Fibroblast of lung (primary cell): ENCODE measurements around the gene CCDC3. TPM values are rescaled to one million over a fixed set of nuclear protein-coding genes. Genes with fewer than 3 reads are reported as not detected.
A peak's percentile ranks its signal among the peaks of the same experiment; 100 is the strongest.
"Not testable (repeated sequence)": the region's sequence is repeated elsewhere in the genome, so short reads cannot be mapped to it uniquely, and the experiment has no call there.

ENCODE experiments used
- DNase-seq, 2 donors: peaks; one replicate each; pipeline versions ENCODE4 v3.0.0 to v3.0.0-alpha.2; 2010; ENCODE audit warnings: low read depth in 2 of 2
- H2AFZ ChIP-seq: 2 replicates; pipeline ENCODE4 v1.5.1; 2012; ENCODE audit warnings: low read length, control low read depth, inconsistent platforms
- H3K27ac ChIP-seq: 2 replicates; pipeline ENCODE4 v1.5.1; 2011; ENCODE audit warnings: low read length, control low read depth; ENCODE audit not compliant: insufficient read depth
- H3K27me3 ChIP-seq: 2 replicates; pipeline ENCODE4 v1.5.1; 2011; ENCODE audit warnings: mild to moderate bottlenecking, low read length; ENCODE audit not compliant: control insufficient read depth, insufficient read depth
- H3K36me3 ChIP-seq: 2 replicates; pipeline ENCODE4 v1.5.1; 2011; ENCODE audit warnings: low read length; ENCODE audit not compliant: control insufficient read depth, insufficient read depth
- H3K4me1 ChIP-seq: 2 replicates; pipeline ENCODE4 v1.5.1; 2011; ENCODE audit warnings: low read length; ENCODE audit not compliant: control insufficient read depth, insufficient read depth; ENCODE audit errors: extremely low read depth
- H3K4me2 ChIP-seq: 2 replicates; pipeline ENCODE4 v1.5.1; 2011; ENCODE audit warnings: low read length, control low read depth; ENCODE audit not compliant: insufficient read depth; ENCODE audit errors: extremely low read depth
- H3K4me3 ChIP-seq, 4 experiments: fragments of 200-600 bp in 1 of 4; sonication (generic) in 1 of 4; replicated peaks in 1 of 4; 2 replicates each; pipeline ENCODE4 v1.5.1; 2011 to 2016; ENCODE audit warnings: low read length in 4 of 4, low read depth in 3 of 4, mild to moderate bottlenecking in 3 of 4, control low read depth in 2 of 4, inconsistent platforms in 1 of 4, mixed read lengths in 1 of 4; ENCODE audit not compliant: insufficient read depth in 1 of 4; ENCODE audit errors: control extremely low read depth in 1 of 4
- H3K79me2 ChIP-seq: 2 replicates; pipeline ENCODE4 v1.5.1; 2012; ENCODE audit warnings: mild to moderate bottlenecking, low read length, inconsistent platforms; ENCODE audit not compliant: control insufficient read depth, insufficient read depth
- H3K9ac ChIP-seq: 2 replicates; pipeline ENCODE4 v1.5.1; 2011; ENCODE audit warnings: mild to moderate bottlenecking, low read length, control low read depth; ENCODE audit not compliant: insufficient read depth
- H3K9me3 ChIP-seq: 2 replicates; pipeline ENCODE4 v1.5.1; 2012; ENCODE audit warnings: low read depth, low read length; ENCODE audit not compliant: control insufficient read depth, insufficient read depth
- H4K20me1 ChIP-seq: 2 replicates; pipeline ENCODE4 v1.5.1; 2011; ENCODE audit warnings: low read length; ENCODE audit not compliant: control insufficient read depth, insufficient read depth; ENCODE audit errors: extremely low read depth
- CTCF ChIP-seq, 2 donors: IDR thresholded peaks in 1 of 2; conservative IDR thresholded peaks in 1 of 2; 1 replicate in 1 of 2; 2 replicates in 1 of 2; pipeline ENCODE4 v1.5.1; 2011 to 2012; ENCODE audit warnings: low read length in 2 of 2, control low read depth in 1 of 2, inconsistent platforms in 1 of 2, low read depth in 1 of 2, mild to moderate bottlenecking in 1 of 2
- EZH2 ChIP-seq: IDR thresholded peaks from 2 replicates; pipeline ENCODE4 v1.5.1; 2012; ENCODE audit warnings: low read length, control low read depth, mild to moderate bottlenecking; ENCODE audit errors: missing control alignments
- polyA plus RNA-seq, 2 donors: library from polyadenylated mRNA; depleted of rRNA in 1 of 2; stranded (reverse) in 1 of 2; unstranded in 1 of 2; fragments of >200 nt; gene quantifications; 2 replicates each; pipeline ENCODE4 v1.2.1, GENCODE V29; 2011 to 2012; ENCODE audit warnings: missing spikeins in 1 of 2
- total RNA-seq: library from RNA; depleted of rRNA; stranded (reverse); fragments of >200 nt; gene quantifications from 2 replicates; pipeline ENCODE4 v1.2.1, GENCODE V29; 2014

The CCDC3 gene
- total and polyA plus RNA-seq, 2 donors (not counting 1 experiment from before 2014, with no cell fraction given) = 0.33 to 0.65 TPM

- no peaks in the 10 kb centered on the region for H3K27me3 ChIP-seq
- no peaks in the 10 kb centered on the region for H3K79me2 ChIP-seq
- H3K4me2 ChIP-seq = no peak overlapping the region
- no peak overlapping the region for H3K4me3 ChIP-seq
- H3K36me3 ChIP-seq = no peaks in the 10 kb centered on the region
- DNase-seq = peak in 1 of 2 donors; percentile 43
- H3K9ac ChIP-seq = no peak overlapping the region
- H4K20me1 ChIP-seq = no peaks in the 10 kb centered on the region
- no peak overlapping the region for H3K27ac ChIP-seq
- H3K9me3 ChIP-seq = no peaks in the 10 kb centered on the region
- TF ChIP-seq EZH2 (no peak), CTCF (conservative IDR thresholded peaks at IDR 0.05 in 1 of 2, IDR thresholded peaks at IDR 0.05 in 1 of 2; ENCODE audit: low read depth in 1 of 2, low read length in 2 of 2) (no peak)
- no peaks in the 10 kb centered on the region for H3K4me1 ChIP-seq
- no peak overlapping the region for H2AFZ ChIP-seq
Observed at GRCh38 chr10:12869427-12869826, 132.1 kb downstream of the CCDC3 start.

DNA sequence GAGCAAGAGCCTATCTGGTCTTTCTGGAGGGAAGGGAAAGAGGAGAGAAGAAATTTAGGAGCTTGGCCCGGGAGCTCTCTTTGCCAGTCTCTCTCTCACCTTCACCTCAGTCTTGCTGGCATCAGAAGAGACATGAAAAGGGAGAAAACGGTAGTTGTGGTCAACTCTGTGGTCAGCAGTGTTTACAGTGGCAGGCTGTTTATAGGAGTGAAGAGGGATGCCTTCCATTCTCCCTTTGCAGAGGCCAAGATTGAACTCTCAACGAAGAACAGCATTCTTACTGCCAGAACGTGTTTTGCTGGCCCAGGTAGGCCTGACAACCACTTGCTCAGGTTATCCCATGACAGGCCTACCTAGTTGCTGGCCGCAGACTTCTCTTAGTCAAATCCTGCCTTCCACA lies 133.3 kb downstream of the CCDC3 start:
- Histone ChIP-seq H4K20me1 (no peaks in the 10 kb centered on the region), H3K9ac (no peak overlapping the region), H3K4me2 (no peak overlapping the region), H3K36me3 (no peaks in the 10 kb centered on the region), H3K4me3 (no peak overlapping the region), H3K27ac (no peak overlapping the region), H3K9me3 (no peaks in the 10 kb centered on the region), H3K4me1 (no peaks in the 10 kb centered on the region), H2AFZ (no peak overlapping the region), H3K27me3 (no peaks in the 10 kb centered on the region), H3K79me2 (no peaks in the 10 kb centered on the region)
- TF ChIP-seq CTCF (conservative IDR thresholded peaks at IDR 0.05 in 1 of 2, IDR thresholded peaks at IDR 0.05 in 1 of 2; ENCODE audit: low read depth in 1 of 2, low read length in 2 of 2) (no peak), EZH2 (no peak)
- peak in 1 of 2 donors; percentile 11 for DNase-seq

GRCh38 chr10:12865515-12865914 lies 136.0 kb downstream of the CCDC3 start:
- not testable (repeated sequence) for H3K9ac ChIP-seq, H3K27me3 ChIP-seq, H3K4me1 ChIP-seq, H3K9me3 ChIP-seq, H3K27ac ChIP-seq, H3K4me3 ChIP-seq, H3K79me2 ChIP-seq, H2AFZ ChIP-seq, DNase-seq, H4K20me1 ChIP-seq, H3K36me3 ChIP-seq, H3K4me2 ChIP-seq
